Progenitor cell of endocrine pancreas (in vitro differentiated cells): ENCODE results near the gene ZFP36. TPM values are rescaled to one million over a fixed set of nuclear protein-coding genes. Genes with fewer than 3 reads are reported as not detected.
A peak's percentile ranks its signal among the peaks of the same experiment; 100 is the strongest.

Experiments
- DNase-seq: peaks from one replicate; pipeline ENCODE4 v3.0.0; 2021; ENCODE audit warnings: low spot score; ENCODE audit not compliant: unreplicated experiment
- H3K27ac Mint-ChIP-seq: 2 replicates; pipeline ENCODE4 v1.8.0; 2021; ENCODE audit warnings: mild to moderate bottlenecking, moderate library complexity, mixed read lengths
- H3K27me3 Mint-ChIP-seq: 2 replicates; pipeline ENCODE4 v1.8.0; 2021; ENCODE audit warnings: mixed read lengths
- H3K36me3 Mint-ChIP-seq: 2 replicates; pipeline ENCODE4 v1.8.0; 2022; ENCODE audit warnings: mixed read lengths; ENCODE audit not compliant: insufficient read depth
- H3K4me1 Mint-ChIP-seq: 2 replicates; pipeline ENCODE4 v1.8.0; 2021; ENCODE audit warnings: low read depth, mixed read lengths
- H3K4me3 Mint-ChIP-seq: 2 replicates; pipeline ENCODE4 v1.8.0; 2021; ENCODE audit warnings: low read depth, mild to moderate bottlenecking, moderate library complexity, mixed read lengths
- H3K9me3 Mint-ChIP-seq: 2 replicates; pipeline ENCODE4 v1.8.0; 2021; ENCODE audit warnings: low read depth, mixed read lengths
- total RNA-seq: library from RNA; stranded (reverse); gene quantifications from 2 replicates; pipeline ENCODE4 v1.2.1, GENCODE V29; 2021
- TF ChIP-seq, protein P1 (sequence below): fragments of 200-600 bp; sonication (generic); IDR thresholded peaks from one replicate; pipeline ENCODE4 v1.5.0; 2021; ENCODE audit warnings: antibody characterized with exemption, mild to moderate bottlenecking; ENCODE audit not compliant: unreplicated experiment

ZFP36 gene
- total RNA-seq, 1 donor from 2014 or later: 10.5 TPM

DNA sequence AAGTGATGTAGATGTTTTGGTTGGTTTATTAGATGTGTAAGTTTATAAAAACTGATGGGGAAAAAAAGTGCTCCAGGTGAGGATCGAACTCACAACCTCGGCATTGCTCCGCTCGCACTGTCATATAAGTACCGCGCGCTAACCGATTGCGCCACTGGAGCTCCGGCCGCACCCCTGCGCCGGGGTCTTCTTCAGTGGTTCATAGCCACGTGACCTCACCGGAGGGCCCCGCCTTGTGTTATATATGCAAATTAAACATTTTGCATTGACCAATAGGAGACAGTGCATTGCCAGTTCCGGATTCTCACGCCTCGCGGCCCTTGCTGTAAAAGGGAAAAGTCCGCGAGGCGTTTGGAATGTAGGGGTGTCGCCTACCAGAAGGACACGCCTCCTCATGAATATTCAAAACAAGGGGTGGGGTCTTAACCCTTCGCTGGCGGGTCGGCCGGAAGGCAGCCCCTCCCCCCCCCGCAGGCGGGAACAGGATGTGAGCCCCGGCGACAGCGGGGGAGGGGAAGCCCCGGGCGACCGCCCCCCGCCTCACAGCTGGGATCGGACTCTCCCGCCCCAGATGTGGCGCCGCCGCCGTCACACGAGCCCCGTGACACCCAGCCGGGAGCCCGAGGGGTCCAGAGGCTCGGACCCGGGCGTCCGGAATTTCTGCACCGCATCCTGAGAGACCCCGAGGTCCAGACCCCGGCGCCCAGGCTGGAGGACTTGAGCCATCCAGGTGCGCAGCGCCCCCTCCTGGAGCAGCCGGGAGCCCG, 5.6 kb downstream of the ZFP36 start, which contains the start of gene PLEKHG2:
PLEKHG2 (plus strand) TSS at position 570 of the 767 bp plus-strand sequence. CDS start 1,418 bp downstream, outside the sequence.
- TF ChIP-seq, protein P1, sequence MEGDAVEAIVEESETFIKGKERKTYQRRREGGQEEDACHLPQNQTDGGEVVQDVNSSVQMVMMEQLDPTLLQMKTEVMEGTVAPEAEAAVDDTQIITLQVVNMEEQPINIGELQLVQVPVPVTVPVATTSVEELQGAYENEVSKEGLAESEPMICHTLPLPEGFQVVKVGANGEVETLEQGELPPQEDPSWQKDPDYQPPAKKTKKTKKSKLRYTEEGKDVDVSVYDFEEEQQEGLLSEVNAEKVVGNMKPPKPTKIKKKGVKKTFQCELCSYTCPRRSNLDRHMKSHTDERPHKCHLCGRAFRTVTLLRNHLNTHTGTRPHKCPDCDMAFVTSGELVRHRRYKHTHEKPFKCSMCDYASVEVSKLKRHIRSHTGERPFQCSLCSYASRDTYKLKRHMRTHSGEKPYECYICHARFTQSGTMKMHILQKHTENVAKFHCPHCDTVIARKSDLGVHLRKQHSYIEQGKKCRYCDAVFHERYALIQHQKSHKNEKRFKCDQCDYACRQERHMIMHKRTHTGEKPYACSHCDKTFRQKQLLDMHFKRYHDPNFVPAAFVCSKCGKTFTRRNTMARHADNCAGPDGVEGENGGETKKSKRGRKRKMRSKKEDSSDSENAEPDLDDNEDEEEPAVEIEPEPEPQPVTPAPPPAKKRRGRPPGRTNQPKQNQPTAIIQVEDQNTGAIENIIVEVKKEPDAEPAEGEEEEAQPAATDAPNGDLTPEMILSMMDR: peak; percentile 98
- H3K27ac Mint-ChIP-seq: peak within 1 kb of the TSS; percentile 96
- peak; percentile 97 for DNase-seq
- H3K36me3 Mint-ChIP-seq: peaks cover 4% of the 10 kb centered on the region
- no peaks in the 10 kb centered on the region for H3K27me3 Mint-ChIP-seq
- H3K4me1 Mint-ChIP-seq: peaks cover 41% of the 10 kb centered on the region
- no peaks in the 10 kb centered on the region for H3K9me3 Mint-ChIP-seq
- H3K4me3 Mint-ChIP-seq: peak within 1 kb of the TSS; percentile 98

DNA sequence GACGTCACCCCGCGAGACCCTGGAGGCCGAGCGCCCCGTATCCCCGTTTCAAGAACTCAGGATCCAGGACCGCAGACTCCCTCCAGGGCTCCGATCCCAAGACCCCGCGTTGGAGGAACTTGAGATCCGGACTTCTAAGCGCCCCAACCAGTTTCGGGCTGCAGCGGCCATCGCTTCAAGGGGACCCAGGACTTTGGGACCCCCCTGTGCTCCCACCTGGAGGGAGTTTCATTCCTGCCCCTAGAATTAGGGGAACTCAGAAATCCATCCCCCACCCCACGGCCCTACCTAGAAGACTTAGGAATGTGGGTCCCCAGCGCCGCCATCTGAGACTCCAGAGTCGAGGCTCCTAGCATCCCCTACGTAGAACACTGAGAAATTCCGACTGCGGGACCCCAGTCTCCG, 6.2 kb downstream of the ZFP36 start:
- Mint-ChIP-seq H3K27ac (peak overlapping the region; percentile 96), H3K4me1 (peaks cover 43% of the 10 kb centered on the region), H3K27me3 (no peaks in the 10 kb centered on the region), H3K4me3 (peak overlapping the region; percentile 98), H3K36me3 (peaks cover 6% of the 10 kb centered on the region), H3K9me3 (no peaks in the 10 kb centered on the region)
- DNase-seq: no peak
- TF ChIP-seq, protein P1: peak; percentile 6

DNA sequence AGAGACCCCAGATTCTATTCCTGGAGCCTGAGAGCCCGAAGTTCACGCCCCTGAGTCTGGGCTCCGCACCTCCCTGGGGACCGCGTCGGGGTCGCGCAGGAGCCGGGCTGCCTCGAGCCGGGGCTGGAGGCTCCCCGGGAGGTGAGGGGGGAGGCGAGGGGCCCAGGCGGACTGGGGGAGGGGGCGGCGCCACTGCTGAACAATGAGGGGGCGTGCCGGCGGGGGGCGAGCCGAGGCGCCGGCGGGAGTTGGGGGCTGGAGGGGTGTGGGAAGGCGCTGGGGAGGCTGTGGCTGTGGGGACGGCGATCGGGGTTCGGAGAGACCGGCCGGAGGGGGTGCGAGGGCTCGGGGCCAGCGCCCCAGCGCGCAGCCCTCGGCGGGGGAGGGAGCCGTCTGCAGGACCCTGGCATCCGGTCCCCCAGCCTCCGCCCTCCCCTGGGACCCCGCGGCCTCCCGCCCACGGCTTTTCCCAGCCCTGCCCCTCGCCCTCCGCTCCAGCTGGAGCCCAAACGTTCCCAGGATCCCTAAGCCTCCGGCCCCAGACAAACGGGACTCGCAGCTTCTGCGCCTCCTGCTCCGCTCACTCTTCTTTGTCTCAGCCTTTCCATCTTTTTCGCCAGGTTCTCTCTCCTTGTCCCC, 6.7 kb downstream of the ZFP36 start:
- H3K27ac Mint-ChIP-seq: peak overlapping the region; percentile 99

DNA sequence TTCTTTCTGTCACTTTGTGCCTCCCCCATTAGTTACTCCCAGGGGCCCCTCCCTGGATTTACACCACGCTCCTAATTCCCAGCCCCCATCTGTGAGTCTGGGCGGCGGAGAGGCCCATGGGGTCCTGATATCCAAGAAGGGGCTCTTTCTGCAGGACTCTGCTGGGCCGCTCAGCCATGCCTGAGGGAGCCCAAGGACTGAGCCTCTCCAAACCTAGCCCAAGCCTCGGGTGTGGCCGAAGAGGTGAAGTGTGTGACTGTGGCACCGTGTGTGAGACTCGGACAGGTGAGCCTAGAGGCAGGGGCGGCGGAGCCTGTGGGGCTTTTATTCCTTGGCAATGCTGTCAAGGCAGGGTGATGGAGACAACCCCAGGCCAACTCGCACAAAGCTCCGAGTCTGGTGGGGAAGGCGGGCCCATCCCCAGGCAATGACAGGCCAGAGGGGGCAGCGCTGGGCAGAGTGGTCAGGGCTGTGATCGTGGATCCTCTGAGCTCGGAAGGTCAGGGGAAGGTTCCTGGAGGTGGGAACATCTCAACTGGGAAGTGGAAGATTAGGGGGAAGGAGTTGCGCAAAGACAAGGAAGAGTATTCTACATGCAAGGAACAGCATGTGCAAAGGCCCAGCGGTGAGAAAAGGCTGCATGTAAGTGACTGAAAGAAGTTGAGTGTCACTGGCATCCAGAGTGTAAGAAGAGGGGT, 7.4 kb downstream of the ZFP36 start:
- Mint-ChIP-seq H3K27me3 (no peaks in the 10 kb centered on the region), H3K27ac (peak overlapping the region; percentile 99), H3K4me3 (peak overlapping the region; percentile 98), H3K4me1 (peaks cover 38% of the 10 kb centered on the region), H3K9me3 (no peaks in the 10 kb centered on the region), H3K36me3 (peaks cover 2% of the 10 kb centered on the region)
- TF ChIP-seq, protein P1: peak; percentile 9
- no peak for DNase-seq

More for the DNA sequence above, 6.7 kb downstream of the ZFP36 start:
- Mint-ChIP-seq H3K4me1 (peaks cover 43% of the 10 kb centered on the region), H3K36me3 (peaks cover 6% of the 10 kb centered on the region), H3K4me3 (peak overlapping the region; percentile 98), H3K27me3 (no peaks in the 10 kb centered on the region), H3K9me3 (no peaks in the 10 kb centered on the region)
- TF ChIP-seq, protein P1: no peak
- DNase-seq: peak; percentile 62
